Activated gamma-delta T cell treated with anti-CD3 and anti-CD28 coated beads, Interleukin-2, amount 50 U/mL, for 16 hours (primary cell): ENCODE data around the gene BBS9.
"Not testable (repeated sequence)": the region's sequence is repeated elsewhere in the genome, so short reads cannot be mapped to it uniquely, and the experiment has no call there.

Source experiments
- DNase-seq: peaks from one replicate; pipeline ENCODE4 v3.0.0-alpha.2; 2020; ENCODE audit warnings: low read depth

The BBS9 gene

DNA sequence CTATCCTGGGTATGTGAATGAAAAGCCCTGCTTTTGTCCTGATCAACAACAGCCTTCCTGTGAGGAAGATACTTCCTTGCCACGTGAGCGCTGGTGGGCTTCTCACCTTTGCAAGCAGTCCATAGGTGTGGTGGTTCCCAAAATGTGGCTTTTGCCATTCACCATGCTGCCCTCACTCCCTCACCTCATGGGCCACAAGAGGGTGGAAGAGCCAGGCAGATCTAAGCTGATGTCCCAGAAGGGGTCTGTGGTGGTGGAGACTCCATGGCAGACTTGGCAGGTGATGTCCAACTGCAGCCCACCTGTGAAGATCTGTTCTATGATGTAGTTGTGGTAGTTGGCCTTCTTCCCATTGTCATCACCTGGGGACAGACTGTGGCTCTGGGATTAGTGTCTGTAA is 147.4 kb downstream of the BBS9 start:
- DNase-seq = no peak

- DNase-seq = no peak
Observed at GRCh38 chr7:33278095-33278494, 148.7 kb downstream of the BBS9 start.

DNA sequence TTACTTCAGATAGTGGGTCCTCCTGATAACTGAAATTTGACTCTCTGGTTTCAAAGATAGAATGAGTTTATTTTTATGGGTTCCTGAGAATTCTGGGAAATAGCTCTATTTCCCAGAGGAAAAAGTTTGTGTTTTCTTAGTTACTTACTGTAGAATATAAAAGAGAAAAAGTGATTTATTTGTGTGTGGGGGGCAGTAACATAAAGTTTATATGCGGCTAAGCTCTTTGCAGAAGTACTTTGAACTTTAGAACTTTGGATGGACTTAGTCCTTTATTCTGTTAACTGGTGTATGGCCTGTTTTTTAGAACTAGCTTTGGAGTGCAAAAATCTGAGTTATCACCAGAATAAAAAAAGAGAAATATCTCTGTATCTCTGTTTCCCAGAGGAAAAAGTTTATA is 157.1 kb downstream of the BBS9 start:
- no peak for DNase-seq

GRCh38 chr7:33287738-33288137 is 158.4 kb downstream of the BBS9 start:
- no peak for DNase-seq

GRCh38 chr7:33298848-33299247 is 169.5 kb downstream of the BBS9 start:
- DNase-seq = no peak

- DNase-seq = no peak
Observed at GRCh38 chr7:33299425-33299824, 170.1 kb downstream of the BBS9 start.

DNA sequence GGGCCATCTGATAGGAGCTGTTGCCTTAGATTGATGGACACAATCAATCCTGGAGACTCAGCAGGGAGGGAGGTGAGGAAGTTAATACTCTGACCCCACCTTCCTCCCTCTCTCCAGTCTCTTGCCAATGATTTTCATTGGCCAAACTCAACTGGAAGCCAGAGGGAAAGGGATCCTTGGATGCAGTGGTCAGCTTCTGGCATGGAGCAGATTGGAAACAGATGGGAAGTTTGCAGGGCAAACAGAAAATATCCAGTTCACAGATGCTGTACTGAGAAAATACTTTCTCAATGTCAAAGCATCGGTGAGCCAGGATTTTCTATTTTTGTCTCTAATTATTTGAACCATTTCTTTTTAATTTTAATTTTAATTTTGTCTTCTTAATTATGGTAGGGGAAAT is 170.8 kb downstream of the BBS9 start:
- no peak for DNase-seq

DNA sequence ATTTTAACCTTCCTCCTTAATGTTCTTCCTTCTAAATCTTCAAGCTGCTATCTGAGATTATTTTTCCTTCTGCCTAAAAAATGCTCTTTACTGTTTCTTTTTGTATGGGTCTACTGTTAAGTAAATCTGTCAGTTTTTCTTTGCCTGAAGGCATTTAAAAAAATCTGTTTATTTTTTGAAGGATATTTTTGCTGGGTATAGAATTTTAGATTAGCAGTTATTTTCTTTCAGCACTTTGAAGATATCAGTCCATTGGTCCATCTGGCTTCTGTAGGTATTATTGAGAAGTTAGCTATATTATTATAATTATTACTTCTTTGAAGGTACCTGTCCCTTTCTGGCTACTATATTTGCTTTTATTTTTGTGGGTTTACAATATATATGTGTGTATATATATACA is 171.4 kb downstream of the BBS9 start:
- no peak for DNase-seq

DNA sequence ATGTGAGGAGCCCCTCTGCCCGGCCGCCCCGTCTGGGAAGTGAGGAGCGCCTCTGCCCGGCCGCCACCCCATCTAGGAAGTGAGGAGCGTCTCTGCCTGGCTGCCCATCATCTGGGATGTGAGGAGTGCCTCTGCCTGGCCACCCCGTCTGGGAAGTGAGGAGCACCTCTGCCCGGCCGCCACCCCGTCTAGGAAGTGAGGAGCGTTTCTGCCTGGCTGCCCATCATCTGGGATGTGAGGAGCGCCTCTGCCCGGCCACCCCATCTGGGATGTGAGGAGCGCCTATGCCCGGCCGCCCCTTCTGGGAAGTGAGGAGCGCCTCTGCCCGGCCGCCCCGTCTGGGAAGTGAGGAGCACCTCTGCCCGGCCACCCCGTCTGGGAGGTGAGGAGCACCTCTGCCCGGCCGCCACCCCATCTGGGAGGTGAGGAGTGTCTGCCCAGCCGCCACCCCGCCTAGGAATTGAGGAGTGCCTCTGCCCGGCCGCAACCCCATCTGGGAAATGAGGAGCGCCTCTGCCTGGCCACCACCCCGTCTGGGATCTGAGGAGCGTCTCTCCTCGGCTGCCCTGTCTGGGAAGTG is 174.7 kb downstream of the BBS9 start:
- not testable (repeated sequence) for DNase-seq

DNA sequence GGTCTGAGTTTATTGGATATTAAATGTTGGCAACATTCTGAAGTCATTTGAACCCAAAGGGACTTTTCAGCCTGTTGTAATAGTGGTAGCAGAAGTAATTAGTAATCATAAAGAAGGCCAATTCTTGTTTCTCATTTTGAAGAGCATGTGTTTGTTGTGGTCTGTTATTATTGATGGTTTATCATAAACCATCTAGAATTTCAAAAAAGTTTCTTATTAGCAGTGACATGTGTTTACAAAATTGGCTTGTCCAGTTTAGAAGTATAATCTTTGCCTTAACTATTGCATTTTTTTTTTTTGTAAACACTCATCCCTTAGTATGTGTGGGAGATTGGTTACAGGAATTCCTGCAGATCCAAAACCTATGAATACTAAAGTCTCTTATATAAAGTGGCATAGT is 177.8 kb downstream of the BBS9 start:
- no peak for DNase-seq

DNA sequence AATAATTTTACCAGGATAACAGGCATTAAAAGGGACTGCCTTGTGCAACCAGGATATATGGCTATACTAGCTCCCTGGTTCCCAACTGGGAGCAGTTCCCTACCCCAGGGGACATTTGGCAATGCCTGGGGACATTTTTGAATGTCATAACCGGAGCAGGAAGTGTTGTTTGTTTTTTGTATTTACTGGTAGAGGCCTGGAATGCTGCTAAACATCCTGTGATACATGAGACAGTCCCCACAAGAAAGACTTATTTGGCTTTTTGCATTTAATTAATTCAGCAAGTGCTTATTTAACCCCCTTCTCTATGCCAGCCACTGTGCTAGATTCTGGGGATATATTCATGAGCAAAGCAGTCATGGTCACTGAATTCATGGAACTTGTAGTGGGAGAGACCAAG is 181.2 kb downstream of the BBS9 start:
- DNase-seq = no peak

DNA sequence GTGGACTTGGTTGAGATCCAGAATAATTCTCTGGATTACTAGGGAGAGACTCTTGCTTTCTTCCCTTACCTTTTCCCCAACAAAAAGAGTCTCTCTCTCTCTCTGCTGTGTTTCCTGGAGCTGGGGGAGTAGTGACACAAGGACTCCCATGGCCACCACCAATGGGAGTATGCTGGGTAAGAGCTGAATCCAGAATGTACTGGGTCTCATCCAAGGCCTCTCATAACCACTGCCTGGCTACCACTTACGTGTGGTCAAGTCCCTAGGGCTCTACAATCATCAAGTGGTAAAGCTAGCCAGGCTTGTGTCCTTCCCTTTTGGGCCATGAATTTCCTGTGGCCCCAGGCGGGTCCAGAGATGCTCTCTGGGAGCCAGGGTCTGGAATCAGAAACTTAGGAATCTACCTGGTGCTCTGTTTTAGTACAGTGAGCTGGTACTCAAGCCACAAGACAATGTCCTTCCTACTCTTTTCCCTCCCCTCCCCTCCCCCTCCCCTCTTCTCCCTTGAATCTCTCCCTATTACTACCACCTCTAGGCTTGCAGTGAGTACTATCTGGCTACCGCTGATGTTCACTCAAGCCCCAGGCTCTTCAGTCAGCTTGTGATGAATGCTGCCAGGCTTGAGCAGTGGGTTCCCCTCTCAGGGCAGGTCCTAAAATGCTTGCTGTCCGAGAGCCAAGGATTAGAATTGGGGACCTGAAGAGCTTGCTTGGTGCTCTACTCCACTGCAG is 196.6 kb downstream of the BBS9 start:
- no peak for DNase-seq

GRCh38 chr7:33326485-33326848 is 197.1 kb downstream of the BBS9 start:
- DNase-seq = no peak

DNA sequence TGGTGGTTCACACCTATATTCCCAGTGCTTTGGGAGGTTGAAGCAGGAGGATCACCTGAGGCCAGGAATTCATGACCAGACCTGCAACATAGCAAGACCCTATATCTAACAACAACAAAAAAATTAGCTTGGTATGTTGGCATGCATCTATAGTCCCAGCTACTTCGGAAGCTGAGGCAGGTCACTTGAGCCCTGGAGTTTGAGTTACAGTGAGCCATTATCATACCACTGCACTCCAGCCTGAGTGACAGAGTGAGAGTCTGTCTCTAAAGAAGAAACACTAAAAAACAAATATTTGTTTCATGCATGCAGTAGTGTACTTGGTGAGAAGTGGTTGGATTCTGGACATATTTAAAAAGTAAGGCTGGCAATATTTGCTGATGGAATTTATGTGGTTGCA is 198.1 kb downstream of the BBS9 start:
- no peak for DNase-seq

DNA sequence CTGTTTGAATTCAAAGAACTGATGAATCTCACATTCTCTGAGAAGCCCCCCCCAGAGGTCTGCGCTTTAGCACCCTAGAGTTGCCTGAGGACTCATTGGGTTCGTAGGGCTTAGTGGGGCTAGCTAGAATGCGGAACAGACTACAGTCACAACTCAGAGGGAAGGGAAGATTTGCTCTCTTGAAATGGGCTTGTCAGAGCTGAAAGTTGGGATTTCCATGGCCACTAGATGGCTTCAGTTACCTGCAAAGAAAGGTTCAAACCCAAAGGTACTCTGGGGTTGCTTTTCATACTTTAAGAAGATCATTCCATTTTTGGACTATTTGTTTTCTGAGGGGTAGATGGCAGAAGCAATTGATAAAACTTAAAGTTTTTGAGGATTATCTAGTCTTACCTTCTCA is 205.0 kb downstream of the BBS9 start:
- DNase-seq = no peak

- no peak for DNase-seq
Observed at GRCh38 chr7:33336820-33337219, 207.5 kb downstream of the BBS9 start.

GRCh38 chr7:33339074-33339790 is 209.9 kb downstream of the BBS9 start:
- DNase-seq = no peak

- DNase-seq = no peak
Observed at GRCh38 chr7:33346055-33346454, 216.7 kb downstream of the BBS9 start.

- no peak for DNase-seq
Observed at GRCh38 chr7:33350577-33350976, 221.2 kb downstream of the BBS9 start.

- no peak for DNase-seq
Observed at GRCh38 chr7:33351709-33352108, 222.3 kb downstream of the BBS9 start.

- no peak for DNase-seq
Observed at GRCh38 chr7:33354201-33354600, 224.8 kb downstream of the BBS9 start.

GRCh38 chr7:33355386-33355785 is 226.0 kb downstream of the BBS9 start:
- DNase-seq = no peak

DNA sequence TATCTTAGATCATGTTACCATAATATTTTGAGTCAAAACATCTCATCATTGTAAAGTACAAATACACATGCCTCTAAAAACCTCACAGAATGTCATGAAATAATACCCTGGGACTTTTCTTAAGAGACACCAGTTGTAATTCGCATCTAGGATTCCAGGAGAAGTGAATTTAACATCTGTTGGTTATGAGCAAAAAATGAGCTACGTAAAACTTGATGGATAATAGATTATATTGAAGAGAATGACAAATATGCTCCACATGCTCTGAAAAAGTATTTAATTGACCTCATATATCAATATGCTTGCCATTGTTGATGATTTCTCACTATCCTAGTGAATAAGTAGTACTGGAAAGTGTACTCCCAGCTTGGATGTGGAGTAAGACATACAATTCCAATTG is 227.0 kb downstream of the BBS9 start:
- no peak for DNase-seq

DNA sequence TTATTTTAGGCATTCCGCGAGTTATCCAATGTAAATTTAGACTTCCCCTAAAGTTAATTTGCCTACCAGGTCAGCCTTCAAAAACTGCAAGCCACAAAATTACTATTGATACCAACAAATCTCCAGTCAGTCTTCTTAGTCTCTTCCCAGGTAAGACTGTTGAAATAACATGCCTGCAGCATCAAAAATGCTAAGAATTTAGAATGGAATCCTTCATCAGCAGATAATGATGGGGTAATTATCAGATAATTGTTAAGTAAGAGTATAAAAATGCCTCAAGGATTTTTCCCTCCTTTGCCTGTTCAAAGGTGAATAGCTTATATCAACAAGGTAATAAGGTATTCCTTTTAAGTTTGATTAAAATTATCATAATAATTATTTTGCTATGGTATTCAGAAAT is 228.5 kb downstream of the BBS9 start:
- DNase-seq = no peak
